ENCODE data around the gene CPTP.

DNA sequence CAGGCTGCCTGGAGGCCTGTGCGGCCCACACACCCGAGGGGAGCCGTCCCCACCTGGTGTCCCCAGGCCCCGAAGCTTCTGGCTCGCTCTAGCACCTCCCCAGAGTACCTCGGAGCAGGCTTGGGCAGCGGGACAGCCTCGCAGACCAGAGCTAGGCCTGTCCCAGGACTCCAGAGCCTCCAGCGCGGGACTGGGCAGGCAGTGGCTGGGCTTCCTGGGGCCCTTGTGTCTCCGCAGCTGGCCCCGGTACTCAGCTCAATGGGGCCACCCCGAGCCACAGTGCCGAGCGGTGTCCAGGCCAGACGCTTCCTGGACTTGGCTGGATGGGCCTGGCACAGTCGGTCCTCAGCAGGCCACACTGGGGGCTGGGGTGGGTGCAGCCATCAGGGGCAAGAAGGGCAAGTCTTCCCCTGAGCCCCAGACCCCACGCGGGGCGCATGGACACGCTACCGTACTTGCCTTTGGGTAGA lies 39.5 kb upstream of the CPTP start:
- TF ChIP-seq GABPA (IDR thresholded peaks at IDR 0.05 in 1 of 2, conservative IDR thresholded peaks at IDR 0.05 in 1 of 2) (no peak), TAF1 (conservative IDR thresholded peaks at IDR 0.05) (no peak), FOXA1 (IDR thresholded peaks at IDR 0.05) (no peak), RXRA (IDR thresholded peaks at IDR 0.05) (no peak), YY1 (IDR thresholded peaks at IDR 0.05) (no peak), EGR1 (IDR thresholded peaks at IDR 0.05; ENCODE audit: low read depth in 2 of 2) (no peak)
- TF ChIP-seq, protein P1, sequence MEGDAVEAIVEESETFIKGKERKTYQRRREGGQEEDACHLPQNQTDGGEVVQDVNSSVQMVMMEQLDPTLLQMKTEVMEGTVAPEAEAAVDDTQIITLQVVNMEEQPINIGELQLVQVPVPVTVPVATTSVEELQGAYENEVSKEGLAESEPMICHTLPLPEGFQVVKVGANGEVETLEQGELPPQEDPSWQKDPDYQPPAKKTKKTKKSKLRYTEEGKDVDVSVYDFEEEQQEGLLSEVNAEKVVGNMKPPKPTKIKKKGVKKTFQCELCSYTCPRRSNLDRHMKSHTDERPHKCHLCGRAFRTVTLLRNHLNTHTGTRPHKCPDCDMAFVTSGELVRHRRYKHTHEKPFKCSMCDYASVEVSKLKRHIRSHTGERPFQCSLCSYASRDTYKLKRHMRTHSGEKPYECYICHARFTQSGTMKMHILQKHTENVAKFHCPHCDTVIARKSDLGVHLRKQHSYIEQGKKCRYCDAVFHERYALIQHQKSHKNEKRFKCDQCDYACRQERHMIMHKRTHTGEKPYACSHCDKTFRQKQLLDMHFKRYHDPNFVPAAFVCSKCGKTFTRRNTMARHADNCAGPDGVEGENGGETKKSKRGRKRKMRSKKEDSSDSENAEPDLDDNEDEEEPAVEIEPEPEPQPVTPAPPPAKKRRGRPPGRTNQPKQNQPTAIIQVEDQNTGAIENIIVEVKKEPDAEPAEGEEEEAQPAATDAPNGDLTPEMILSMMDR (IDR thresholded peaks at IDR 0.05; ENCODE audit: low read depth, low read length, missing input control), result no peak
- TF ChIP-seq, protein P2, sequence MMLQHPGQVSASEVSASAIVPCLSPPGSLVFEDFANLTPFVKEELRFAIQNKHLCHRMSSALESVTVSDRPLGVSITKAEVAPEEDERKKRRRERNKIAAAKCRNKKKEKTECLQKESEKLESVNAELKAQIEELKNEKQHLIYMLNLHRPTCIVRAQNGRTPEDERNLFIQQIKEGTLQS (IDR thresholded peaks at IDR 0.05), result no peak
- TF ChIP-seq, protein P3, sequence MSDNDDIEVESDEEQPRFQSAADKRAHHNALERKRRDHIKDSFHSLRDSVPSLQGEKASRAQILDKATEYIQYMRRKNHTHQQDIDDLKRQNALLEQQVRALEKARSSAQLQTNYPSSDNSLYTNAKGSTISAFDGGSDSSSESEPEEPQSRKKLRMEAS (IDR thresholded peaks at IDR 0.05), result no peak
- TF ChIP-seq, protein P4, sequence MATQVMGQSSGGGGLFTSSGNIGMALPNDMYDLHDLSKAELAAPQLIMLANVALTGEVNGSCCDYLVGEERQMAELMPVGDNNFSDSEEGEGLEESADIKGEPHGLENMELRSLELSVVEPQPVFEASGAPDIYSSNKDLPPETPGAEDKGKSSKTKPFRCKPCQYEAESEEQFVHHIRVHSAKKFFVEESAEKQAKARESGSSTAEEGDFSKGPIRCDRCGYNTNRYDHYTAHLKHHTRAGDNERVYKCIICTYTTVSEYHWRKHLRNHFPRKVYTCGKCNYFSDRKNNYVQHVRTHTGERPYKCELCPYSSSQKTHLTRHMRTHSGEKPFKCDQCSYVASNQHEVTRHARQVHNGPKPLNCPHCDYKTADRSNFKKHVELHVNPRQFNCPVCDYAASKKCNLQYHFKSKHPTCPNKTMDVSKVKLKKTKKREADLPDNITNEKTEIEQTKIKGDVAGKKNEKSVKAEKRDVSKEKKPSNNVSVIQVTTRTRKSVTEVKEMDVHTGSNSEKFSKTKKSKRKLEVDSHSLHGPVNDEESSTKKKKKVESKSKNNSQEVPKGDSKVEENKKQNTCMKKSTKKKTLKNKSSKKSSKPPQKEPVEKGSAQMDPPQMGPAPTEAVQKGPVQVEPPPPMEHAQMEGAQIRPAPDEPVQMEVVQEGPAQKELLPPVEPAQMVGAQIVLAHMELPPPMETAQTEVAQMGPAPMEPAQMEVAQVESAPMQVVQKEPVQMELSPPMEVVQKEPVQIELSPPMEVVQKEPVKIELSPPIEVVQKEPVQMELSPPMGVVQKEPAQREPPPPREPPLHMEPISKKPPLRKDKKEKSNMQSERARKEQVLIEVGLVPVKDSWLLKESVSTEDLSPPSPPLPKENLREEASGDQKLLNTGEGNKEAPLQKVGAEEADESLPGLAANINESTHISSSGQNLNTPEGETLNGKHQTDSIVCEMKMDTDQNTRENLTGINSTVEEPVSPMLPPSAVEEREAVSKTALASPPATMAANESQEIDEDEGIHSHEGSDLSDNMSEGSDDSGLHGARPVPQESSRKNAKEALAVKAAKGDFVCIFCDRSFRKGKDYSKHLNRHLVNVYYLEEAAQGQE (IDR thresholded peaks at IDR 0.05), result no peak
